GM21717 (cell line): ENCODE measurements around the gene USP38.
"Not testable (repeated sequence)": the region's sequence is repeated elsewhere in the genome, so short reads cannot be mapped to it uniquely, and the experiment has no call there.

Experiments used
- ATAC-seq: cut with Tn5 transposase; IDR thresholded peaks from one replicate; pipeline ENCODE4 v1.9.1; 2021; ENCODE audit warnings: mild to moderate bottlenecking, moderate library complexity; ENCODE audit not compliant: unreplicated experiment

USP38 gene

DNA sequence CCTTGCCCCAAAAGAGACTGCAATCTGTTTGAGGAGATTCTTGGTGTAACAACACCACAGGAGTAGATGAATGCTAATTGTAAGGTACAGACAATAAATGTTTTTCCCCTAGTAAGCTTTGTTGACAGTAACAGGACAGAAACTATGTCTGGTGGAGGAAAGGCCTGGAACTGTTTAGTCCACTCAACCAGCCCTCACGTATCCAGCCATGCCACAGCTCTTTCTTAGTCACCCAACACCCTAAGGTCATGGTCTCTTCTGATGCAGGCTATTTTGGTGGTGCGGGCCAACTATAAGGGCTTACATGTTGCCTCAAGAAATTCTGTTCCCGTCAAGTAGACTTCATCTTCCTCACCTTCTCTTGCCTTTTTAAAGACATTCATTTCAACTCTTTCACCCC lies 76.0 kb downstream of the USP38 start:
- no peak for ATAC-seq

GRCh38 chr4:143262838-143263237 lies 78.1 kb downstream of the USP38 start:
- no peak for ATAC-seq

GRCh38 chr4:143267690-143268089 lies 83.0 kb downstream of the USP38 start:
- not testable (repeated sequence) for ATAC-seq

DNA sequence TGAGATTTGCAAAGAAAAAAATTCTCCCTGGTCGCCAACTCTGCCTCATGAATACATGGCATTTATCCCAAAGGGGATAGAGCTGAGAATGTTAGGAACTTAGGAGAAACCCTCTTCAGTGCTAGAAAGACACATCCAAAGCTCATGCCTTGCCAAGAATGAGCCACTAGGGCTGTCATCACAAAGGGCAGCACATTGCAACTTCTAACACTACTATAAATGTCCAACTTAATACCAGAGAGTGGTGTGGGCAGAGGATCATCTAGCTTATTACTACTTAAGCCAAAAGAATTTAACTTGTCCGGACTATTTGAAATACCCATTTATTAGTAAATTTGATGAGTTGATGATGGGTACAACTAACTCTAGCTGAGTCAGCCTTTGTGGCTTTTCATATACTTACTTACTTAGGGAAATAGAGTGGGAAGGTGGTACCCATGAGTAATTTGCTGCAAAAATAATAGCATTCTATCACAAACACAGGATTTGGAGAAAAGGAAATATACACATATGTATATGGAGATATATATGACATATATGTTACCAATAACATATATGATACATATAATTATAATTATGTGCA lies 85.6 kb downstream of the USP38 start:
- ATAC-seq, result no peak
